Measurements from ENCODE around the gene NAA30.
"Not testable (repeated sequence)": the region's sequence is repeated elsewhere in the genome, so short reads cannot be mapped to it uniquely, and the experiment has no call there.

Gene NAA30

GRCh38 chr14:57390037-57390805 is at the start of gene NAA30:
TSS of gene NAA30 (plus strand) at chr14:57390586. CDS start at chr14:57390958, 372 bp downstream.
- DNase-seq (ENCODE audit: low read depth, low spot score) = peak; percentile 73

DNA sequence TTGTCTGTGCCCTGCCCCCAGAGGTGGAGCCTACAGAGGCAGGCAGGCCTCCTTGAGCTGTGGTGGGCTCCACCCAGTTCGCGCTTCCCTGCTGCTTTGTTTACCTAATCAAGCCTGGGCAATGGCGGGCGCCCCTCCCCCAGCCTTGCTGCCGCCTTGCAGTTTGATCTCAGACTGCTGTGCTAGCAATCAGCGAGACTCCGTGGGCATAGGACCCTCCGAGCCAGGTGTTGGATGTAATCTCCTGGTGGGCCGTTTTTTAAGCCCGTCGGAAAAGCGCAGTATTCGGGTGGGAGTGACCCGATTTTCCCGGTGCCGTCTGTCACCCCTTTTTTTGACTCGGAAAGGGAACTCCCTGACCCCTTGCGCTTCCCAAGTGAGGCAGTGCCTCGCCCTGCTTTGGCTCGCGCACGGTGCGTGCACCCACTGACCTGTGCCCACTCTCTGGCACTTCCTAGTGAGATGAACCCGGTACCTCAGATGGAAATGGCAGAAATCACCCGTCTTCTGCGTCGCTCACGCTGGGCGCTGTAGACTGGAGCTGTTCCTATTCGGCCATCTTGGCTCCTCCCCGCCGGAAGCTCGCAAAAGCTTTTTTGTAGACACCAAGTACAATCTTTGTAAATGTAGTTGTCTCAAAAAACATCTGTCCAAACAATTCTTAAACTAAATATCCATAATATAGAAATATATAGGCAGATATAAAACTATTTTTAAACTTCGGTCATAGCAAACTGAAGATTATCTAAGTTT is 46.7 kb upstream of the NAA30 start:
- DNase-seq (ENCODE audit: low read depth, low spot score); H3K27ac ChIP-seq: not testable (repeated sequence)

More at GRCh38 chr14:57390037-57390805, at the start of gene NAA30:
- peak within 1 kb of the TSS; percentile 61 for H3K27ac ChIP-seq

DNA sequence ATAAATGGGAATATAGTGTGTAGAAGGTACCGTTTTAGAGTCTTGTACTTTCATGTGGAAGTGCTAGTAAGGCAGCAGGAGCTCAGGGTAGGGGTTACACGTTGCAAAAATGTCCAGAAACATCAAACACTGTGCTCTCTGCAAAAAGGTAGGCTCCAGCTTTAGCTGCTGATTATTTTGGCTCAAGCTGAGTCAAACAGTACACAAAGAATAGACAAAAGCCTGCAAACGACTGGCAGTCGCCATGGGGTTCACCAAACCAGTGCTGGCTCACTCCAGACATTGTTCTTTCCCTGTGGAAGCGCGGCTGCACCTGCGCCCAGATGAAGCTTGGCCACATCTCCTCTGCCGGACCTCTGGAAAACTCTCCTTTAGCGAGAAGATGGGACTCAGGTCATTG is 45.3 kb upstream of the NAA30 start:
- no peak for DNase-seq (ENCODE audit: low read depth, low spot score)
- no peak overlapping the region for H3K27ac ChIP-seq

GRCh38 chr14:57346741-57347140 is 43.6 kb upstream of the NAA30 start:
- DNase-seq (ENCODE audit: low read depth, low spot score) = no peak
- H3K27ac ChIP-seq = no peak overlapping the region

DNA sequence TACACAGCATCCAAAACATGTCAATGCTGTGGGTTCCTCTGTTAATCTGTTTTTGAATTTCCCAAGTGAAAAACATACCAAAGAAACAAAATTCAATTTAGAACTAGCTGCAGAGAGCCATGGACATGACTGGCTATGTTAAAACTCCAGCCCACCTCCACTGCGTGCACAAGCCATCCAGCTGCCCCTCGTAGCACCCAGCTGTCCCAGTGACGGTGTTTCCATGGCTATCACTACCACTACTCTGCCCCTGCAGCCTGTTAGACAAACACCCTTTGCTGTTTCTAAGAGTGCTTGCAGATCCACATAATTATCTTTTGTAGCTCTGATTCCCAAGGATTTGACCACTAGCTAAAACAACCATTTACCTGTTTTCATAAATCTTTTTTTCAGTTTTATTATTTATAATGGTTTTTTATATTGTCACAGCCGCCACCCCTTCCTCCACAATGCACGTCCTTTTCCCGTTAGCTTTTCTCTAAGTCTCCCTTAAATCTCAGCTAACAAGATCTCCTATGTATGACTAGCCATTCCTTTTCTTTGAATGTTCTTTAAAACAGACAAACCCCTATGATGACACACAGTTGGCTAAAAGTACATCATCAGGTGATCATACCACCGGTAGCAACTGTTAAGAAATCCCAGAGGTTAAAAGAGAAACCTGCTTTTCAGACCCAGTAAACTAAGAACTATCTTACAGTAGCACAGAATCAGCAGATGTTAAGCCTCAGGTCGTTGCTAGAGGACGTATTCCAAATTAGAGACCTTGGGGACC is 37.8 kb upstream of the NAA30 start:
- peak; percentile 40 for DNase-seq (ENCODE audit: low read depth, low spot score)
- peak overlapping the region; percentile 40 for H3K27ac ChIP-seq

- no peak overlapping the region for H3K27ac ChIP-seq
- DNase-seq (ENCODE audit: low read depth, low spot score) = no peak
Measured at GRCh38 chr14:57355081-57355800, 35.1 kb upstream of the NAA30 start.

- H3K27ac ChIP-seq = no peak overlapping the region
- DNase-seq (ENCODE audit: low read depth, low spot score) = no peak
Measured at GRCh38 chr14:57362361-57362760, 28.0 kb upstream of the NAA30 start.

- DNase-seq (ENCODE audit: low read depth, low spot score) = no peak
- H3K27ac ChIP-seq = no peak overlapping the region
Measured at GRCh38 chr14:57364659-57365450, 25.5 kb upstream of the NAA30 start.

DNA sequence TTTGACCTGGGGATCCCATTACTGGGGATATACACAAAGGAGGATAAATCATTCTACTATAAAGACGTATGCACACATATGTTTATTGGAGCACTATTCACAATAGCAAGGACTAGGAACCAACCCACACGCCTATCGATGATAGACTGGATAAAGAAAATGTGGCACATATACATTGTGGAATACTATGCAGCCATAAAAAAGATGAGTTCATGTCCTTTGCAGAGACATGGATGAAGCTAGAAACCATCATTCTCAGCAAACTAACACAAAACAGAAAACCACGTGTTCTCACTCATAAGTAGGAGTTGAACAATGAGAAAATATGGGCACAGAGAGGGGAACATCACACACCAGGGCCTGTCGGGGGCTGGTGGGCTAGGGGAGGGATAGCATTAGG is 20.2 kb upstream of the NAA30 start:
- not testable (repeated sequence) for H3K27ac ChIP-seq; DNase-seq (ENCODE audit: low read depth, low spot score)

DNA sequence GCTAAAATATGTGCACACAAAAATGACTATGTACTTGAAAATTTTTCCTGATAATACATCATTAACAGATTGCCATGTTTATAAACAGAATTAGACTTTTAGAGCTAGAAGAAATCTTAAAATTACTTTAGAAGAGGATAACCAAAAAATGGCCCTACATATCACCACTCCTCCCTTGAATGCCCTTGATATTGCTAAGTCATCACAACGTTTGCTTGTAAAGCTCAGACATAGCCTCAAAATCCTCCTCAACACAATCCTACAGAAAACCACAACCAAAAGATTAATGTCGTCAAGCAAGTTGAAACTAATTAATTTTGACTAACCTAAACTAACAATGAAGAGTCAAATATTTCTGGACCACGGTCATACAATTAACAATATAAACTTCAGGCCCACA is 19.4 kb upstream of the NAA30 start:
- DNase-seq (ENCODE audit: low read depth, low spot score) = no peak
- H3K27ac ChIP-seq = no peak overlapping the region

GRCh38 chr14:57375156-57375555 is 15.2 kb upstream of the NAA30 start:
- DNase-seq (ENCODE audit: low read depth, low spot score) = no peak
- H3K27ac ChIP-seq = no peak overlapping the region

GRCh38 chr14:57378661-57379060 is 11.7 kb upstream of the NAA30 start:
- no peak for DNase-seq (ENCODE audit: low read depth, low spot score)
- H3K27ac ChIP-seq = no peak overlapping the region

DNA sequence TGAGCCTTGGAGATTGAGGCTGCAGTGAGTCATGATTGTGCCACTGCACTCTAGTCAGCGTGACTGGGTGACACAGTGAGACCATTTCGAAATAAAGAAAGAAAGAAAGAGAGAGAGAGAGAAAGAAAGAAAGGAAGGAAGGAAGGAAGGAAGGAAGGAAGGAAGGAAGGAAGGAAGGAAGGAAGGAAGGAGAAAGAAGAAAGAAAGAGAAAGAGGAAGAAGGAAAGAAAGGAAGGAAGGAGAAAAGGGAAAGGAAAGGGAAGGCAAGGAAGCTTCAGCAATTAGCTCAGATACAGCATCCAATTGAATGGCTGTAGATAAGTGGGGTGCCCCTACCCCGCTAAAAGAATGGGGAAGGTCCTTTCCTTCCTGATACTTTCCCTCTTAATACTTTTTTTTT is 9.5 kb upstream of the NAA30 start:
- no peak for DNase-seq (ENCODE audit: low read depth, low spot score)
- no peak overlapping the region for H3K27ac ChIP-seq

GRCh38 chr14:57382283-57382682 is 8.1 kb upstream of the NAA30 start:
- DNase-seq (ENCODE audit: low read depth, low spot score) = peak; percentile 46
- peak overlapping the region; percentile 42 for H3K27ac ChIP-seq

- peak overlapping the region; percentile 42 for H3K27ac ChIP-seq
- no peak for DNase-seq (ENCODE audit: low read depth, low spot score)
Measured at GRCh38 chr14:57383125-57383745, 7.2 kb upstream of the NAA30 start.

DNA sequence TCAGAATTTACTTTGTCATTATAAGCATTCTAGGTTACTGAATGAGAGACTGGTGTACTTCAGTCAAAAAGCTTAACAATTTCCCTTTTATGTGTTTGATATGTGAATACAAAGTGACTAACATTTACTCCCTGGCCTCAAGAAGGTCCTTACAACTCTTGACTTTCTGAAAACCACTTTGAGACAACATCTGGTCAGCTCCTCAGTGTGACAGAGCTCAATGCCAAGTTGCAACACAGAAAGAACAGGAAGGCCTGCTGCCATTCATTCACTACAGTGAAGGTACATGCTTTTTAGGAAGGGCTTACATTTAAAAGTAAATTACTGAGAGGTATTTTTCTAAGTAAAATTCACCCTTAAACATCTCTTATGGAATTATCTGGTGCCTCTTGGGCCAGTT is 2.3 kb upstream of the NAA30 start:
- DNase-seq (ENCODE audit: low read depth, low spot score) = no peak
- no peak overlapping the region for H3K27ac ChIP-seq

GRCh38 chr14:57389646-57390036 is 745 bp upstream of the NAA30 start:
- no peak for DNase-seq (ENCODE audit: low read depth, low spot score)
- H3K27ac ChIP-seq = peak overlapping the region; percentile 61

DNA sequence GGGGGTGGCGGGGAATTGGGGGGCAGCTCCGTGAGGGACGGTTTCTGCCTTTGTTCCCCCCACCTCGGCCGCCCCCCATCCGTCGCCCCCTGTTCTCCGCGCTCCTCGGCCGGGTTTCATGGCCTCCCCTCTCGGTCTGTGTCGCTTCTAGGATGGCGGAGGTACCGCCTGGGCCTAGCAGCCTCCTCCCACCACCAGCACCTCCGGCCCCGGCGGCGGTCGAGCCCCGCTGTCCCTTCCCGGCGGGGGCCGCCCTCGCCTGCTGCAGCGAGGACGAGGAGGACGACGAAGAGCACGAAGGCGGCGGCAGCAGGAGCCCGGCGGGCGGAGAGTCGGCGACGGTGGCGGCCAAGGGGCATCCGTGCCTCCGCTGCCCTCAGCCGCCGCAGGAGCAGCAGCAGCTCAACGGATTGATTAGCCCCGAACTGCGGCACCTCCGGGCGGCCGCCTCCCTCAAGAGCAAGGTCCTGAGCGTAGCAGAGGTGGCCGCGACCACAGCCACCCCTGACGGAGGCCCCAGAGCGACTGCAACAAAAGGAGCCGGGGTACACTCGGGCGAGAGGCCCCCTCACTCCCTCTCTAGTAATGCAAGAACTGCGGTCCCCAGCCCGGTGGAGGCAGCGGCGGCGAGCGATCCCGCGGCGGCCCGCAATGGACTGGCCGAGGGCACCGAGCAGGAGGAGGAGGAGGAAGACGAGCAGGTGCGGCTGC is 575 bp downstream of the NAA30 start:
- peak overlapping the region; percentile 61 for H3K27ac ChIP-seq
- DNase-seq (ENCODE audit: low read depth, low spot score) = no peak

Data from epithelial cell of prostate (primary cell).